D721Med (cell line): Measurements from ENCODE around the gene HLA-C.

Experiments used
- DNase-seq: peaks from one replicate; pipeline ENCODE4 v3.0.0; 2011; ENCODE audit warnings: low spot score; ENCODE audit not compliant: insufficient read length
- FAIRE-seq: peaks from 2 replicates; lab custom pipeline; 2011; peaks lifted over from hg19 to GRCh38; lab: Jason Lieb, UNC
- TF ChIP-seq, protein P1 (sequence below): IDR thresholded peaks from 2 replicates; pipeline ENCODE4 v1.5.1; 2012; ENCODE audit warnings: mild to moderate bottlenecking, control low read depth; ENCODE audit not compliant: insufficient read depth; ENCODE audit errors: missing control alignments

Gene HLA-C

DNA sequence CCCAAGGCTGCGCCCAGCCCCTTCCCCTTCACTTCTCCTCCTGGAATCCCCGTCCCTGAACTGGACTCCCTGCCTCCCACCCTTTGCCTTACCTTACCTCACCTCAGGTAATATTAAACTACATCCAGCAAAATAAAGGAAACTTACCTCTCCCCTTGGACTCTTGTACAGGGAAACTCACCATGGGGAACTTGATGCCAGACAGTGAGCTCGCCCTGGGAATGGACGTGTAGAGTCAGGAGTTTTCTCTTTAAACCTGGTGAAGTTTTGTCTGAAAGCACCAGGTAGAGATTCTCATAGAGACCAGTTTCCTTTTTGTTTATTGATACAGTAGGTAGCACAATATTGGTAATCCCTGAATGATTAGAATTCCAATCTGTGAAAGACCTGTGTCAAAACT is 544 bp upstream of the HLA-C start:
- DNase-seq, result no peak
- TF ChIP-seq, protein P1, sequence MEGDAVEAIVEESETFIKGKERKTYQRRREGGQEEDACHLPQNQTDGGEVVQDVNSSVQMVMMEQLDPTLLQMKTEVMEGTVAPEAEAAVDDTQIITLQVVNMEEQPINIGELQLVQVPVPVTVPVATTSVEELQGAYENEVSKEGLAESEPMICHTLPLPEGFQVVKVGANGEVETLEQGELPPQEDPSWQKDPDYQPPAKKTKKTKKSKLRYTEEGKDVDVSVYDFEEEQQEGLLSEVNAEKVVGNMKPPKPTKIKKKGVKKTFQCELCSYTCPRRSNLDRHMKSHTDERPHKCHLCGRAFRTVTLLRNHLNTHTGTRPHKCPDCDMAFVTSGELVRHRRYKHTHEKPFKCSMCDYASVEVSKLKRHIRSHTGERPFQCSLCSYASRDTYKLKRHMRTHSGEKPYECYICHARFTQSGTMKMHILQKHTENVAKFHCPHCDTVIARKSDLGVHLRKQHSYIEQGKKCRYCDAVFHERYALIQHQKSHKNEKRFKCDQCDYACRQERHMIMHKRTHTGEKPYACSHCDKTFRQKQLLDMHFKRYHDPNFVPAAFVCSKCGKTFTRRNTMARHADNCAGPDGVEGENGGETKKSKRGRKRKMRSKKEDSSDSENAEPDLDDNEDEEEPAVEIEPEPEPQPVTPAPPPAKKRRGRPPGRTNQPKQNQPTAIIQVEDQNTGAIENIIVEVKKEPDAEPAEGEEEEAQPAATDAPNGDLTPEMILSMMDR, result no peak
- no peak for FAIRE-seq

DNA sequence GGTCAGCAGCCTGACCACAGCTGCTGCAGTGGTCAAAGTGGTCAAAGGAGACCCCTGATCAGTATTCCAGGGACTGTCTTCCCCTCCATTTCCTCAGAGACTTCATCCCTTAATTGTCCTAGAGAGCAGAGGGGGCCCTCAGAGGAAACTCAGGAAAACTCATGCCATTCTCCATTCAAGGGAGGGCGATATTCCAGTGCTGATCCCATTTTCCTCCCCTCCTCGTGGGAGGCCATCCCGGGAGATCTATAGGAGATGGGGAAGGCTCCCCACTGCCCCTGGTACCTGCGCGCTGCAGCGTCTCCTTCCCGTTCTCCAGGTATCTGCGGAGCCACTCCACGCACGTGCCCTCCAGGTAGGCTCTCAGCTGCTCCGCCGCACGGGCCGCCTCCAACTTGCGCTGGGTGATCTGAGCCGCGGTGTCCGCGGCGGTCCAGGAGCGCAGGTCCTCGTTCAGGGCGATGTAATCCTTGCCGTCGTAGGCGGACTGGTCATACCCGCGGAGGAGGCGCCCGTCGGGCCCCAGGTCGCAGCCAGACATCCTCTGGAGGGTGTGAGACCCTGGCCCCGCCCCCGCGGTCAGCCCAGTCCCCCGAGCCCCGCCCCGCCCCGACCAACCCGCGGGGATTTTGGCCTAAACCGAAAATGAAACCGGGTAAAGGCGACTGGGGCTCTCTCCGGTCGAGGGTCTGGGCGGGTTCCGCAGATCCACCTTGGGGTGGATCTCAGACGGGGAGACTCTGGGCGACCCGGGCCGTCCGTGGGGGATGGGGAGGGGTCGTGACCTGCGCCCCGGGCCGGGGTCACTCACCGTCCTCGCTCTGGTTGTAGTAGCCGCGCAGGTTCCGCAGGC is 878 bp downstream of the HLA-C start:
- DNase-seq (no peak), FAIRE-seq (no peak)
- TF ChIP-seq, protein P1, result no peak

DNA sequence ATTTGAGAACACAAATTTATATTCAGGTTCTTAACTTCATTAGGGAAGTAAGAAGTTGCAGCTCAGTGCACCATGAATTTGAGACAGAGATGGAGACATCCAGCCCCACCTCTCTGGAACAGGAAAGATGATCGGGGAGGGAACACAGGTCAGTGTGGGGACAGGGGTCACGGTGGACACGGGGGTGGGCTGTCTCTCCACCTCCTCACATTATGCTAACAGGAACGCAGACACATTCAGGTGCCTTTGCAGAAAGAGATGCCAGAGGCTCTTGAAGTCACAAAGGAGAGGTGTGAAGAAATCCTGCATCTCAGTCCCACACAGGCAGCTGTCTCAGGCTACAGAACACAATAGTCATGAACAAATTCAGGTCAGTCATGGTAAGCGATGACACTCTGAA is 3.1 kb downstream of the HLA-C start:
- TF ChIP-seq, protein P1, result no peak
- DNase-seq (no peak), FAIRE-seq (no peak)

DNA sequence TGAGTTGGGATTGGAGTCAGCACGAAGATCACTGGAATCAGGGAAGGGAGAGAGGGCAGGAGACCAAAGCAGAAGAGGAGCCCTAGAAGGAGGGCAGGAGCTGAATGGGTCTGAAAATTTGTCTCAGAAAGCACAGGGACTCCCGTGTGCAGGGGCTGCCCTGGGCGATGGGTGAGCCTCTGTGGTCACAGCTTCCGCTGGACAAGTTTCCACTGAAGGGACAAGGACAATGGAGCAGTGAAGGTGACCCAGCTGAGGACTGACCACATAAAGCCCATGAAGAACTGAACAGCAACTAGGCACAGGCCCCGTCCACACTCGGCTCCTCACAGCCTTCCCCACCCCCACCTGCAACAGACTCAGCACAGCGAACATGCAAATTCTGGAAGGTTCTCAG is 3.5 kb downstream of the HLA-C start:
- TF ChIP-seq, protein P1, result no peak
- FAIRE-seq (no peak), DNase-seq (no peak)

DNA sequence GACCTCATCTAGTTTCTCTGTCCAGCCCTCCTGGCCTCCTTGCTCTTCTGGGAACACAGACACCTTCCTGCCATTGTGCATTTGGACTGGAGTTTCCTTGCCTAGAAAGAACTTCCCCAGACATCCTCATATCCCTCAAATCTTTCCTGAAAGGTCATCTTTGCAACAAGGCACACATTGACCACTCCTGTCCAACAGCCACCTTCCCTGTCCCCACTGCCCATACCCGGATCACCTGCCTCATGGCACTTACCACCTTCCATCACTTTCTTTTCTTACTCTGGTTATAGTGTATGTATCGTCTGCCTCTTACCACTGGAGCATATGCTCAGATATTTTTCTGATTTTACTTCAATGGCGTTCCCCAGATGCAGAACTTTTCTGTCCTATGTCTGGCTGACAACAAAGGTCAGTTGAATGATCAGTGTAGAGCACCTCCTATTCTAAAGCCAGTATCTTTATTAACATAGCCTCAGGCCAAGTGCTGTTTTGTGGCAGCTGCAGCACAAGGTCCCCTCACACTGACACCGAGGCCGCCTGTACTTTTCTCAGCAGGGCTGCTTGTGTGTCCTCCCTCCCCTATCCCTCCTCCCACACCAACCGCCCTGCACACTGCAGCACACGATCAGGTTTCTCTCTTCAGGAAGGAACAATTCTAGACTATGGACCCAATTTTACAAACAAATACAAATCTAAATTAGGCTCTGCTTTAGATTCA is 4.1 kb downstream of the HLA-C start:
- TF ChIP-seq, protein P1, result no peak
- DNase-seq (no peak), FAIRE-seq (no peak)

DNA sequence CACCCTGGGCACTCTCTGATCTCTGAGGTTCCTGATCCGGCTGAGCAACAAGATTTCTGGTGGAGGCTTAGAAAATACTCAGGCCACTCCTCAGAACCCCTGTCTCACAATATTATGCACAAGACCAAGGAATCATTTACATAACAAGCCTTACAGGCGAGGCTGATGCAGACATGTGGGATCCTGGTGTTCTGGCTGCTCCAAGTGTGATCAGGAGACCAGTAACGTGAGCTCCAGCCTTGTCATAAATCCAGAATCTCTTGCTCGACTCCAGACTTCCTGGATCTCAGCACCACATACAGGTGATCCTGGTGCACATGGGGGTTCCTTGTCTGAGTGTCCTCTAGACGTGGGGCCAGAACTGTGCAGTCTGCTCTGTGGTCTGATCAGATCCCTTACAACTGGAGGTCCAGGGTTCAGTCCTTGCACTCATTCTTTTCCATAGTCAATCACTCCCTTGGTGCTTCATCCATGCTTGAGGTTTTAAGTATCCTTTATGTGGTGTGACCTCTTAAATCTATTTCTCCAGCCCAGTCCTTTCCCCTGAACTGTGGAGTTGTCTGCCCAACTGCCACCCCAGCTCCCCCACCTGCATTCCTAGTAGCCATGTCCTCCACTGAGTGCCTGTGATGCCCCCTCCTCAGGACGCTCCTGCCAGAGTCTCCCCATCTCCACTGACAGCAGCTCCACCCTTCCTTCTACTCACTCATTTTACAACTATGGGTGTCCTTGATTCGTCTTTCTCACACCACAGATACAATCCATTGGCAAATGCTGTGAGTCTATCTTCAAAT is 5.1 kb downstream of the HLA-C start:
- no peak for DNase-seq
- no peak for FAIRE-seq
- TF ChIP-seq, protein P1, result no peak
